ENCODE data around the gene PLBD2.

- TF ChIP-seq YY1 (IDR thresholded peaks at IDR 0.05; ENCODE audit: low read depth, low read length) (no peak), MYC (IDR thresholded peaks at IDR 0.05; ENCODE audit: insufficient read depth, insufficient read length, insufficient replicate concordance, low read length, severe bottlenecking) (no peak), KDM1A (IDR thresholded peaks at IDR 0.05; ENCODE audit: borderline replicate concordance) (no peak)
Observed at GRCh38 chr12:113436586-113436985, 78.2 kb downstream of the PLBD2 start.

Measured in GM12878 (cell line).